Measurements from ENCODE around the gene NEGR1. TPM values are rescaled to one million over a fixed set of nuclear protein-coding genes. Genes with fewer than 3 reads are reported as not detected.
A peak's percentile ranks its signal among the peaks of the same experiment; 100 is the strongest.

The NEGR1 gene
- total RNA-seq, 1 donor from 2014 or later: 8.6 TPM

DNA sequence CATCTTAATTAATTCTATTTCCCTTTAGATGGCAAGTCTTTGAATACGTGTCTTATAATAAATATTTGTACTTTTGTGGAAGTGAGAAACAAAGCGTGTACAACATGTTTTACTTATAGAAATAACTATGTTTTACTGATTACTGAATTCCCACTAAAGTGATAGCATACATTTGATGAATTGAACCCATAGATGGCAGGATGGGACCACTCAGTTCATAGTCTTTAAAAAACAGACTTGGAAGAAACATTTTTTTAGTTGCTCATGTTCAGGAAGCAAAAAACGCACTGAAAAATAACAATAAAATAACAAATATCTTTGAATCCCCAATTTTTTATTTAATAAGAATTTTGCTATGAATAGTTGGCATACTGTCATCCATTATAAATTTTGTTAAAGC is 694.4 kb downstream of the NEGR1 start:
- H3K9ac ChIP-seq (ENCODE audit: low read length): no peak overlapping the region
- TF ChIP-seq, protein P1, sequence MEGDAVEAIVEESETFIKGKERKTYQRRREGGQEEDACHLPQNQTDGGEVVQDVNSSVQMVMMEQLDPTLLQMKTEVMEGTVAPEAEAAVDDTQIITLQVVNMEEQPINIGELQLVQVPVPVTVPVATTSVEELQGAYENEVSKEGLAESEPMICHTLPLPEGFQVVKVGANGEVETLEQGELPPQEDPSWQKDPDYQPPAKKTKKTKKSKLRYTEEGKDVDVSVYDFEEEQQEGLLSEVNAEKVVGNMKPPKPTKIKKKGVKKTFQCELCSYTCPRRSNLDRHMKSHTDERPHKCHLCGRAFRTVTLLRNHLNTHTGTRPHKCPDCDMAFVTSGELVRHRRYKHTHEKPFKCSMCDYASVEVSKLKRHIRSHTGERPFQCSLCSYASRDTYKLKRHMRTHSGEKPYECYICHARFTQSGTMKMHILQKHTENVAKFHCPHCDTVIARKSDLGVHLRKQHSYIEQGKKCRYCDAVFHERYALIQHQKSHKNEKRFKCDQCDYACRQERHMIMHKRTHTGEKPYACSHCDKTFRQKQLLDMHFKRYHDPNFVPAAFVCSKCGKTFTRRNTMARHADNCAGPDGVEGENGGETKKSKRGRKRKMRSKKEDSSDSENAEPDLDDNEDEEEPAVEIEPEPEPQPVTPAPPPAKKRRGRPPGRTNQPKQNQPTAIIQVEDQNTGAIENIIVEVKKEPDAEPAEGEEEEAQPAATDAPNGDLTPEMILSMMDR (IDR thresholded peaks at IDR 0.05; ENCODE audit: insufficient read depth, low read depth, low read length): peak; percentile 31
- no peak for TF ChIP-seq EZH2 (IDR thresholded peaks at IDR 0.05; ENCODE audit: insufficient read depth, low read length)
- DNase-seq (ENCODE audit: low read depth) (peak; percentile 4), FAIRE-seq (no peak)
- H3K4me3 Mint-ChIP-seq (ENCODE audit: unreplicated experiment): no peak overlapping the region
- H3K79me2 ChIP-seq (ENCODE audit: insufficient read depth, low read length): no peaks in the 10 kb centered on the region
- no peak overlapping the region for H3K27ac Mint-ChIP-seq (ENCODE audit: unreplicated experiment)
- no peaks in the 10 kb centered on the region for H3K36me3 Mint-ChIP-seq (ENCODE audit: low read depth, unreplicated experiment)
- H3K27me3 Mint-ChIP-seq (ENCODE audit: low read depth, unreplicated experiment): no peaks in the 10 kb centered on the region
- no peaks in the 10 kb centered on the region for H3K9me3 Mint-ChIP-seq (ENCODE audit: unreplicated experiment)
- no peaks in the 10 kb centered on the region for H4K20me1 ChIP-seq (ENCODE audit: insufficient read depth, low read length)
- no peaks in the 10 kb centered on the region for H3K4me1 Mint-ChIP-seq (ENCODE audit: low read depth, unreplicated experiment)
- H3K4me2 ChIP-seq (ENCODE audit: low read length): no peak overlapping the region
- H3K27me3 ChIP-seq (ENCODE audit: insufficient read depth, low read length): no peaks in the 10 kb centered on the region
- no peaks in the 10 kb centered on the region for H3K9me3 ChIP-seq (ENCODE audit: insufficient read depth, low read depth, low read length)
- no peak overlapping the region for H3K27ac ChIP-seq (ENCODE audit: low read depth, low read length)
- no peaks in the 10 kb centered on the region for H3K36me3 ChIP-seq (ENCODE audit: insufficient read depth, low read length)
- no peak overlapping the region for H2AFZ ChIP-seq (ENCODE audit: low read depth, low read length)
- no peaks in the 10 kb centered on the region for H3K4me1 ChIP-seq (ENCODE audit: insufficient read depth, low read length)
- no peak overlapping the region for H3K4me3 ChIP-seq (ENCODE audit: insufficient read depth, low read depth, low read length)

DNA sequence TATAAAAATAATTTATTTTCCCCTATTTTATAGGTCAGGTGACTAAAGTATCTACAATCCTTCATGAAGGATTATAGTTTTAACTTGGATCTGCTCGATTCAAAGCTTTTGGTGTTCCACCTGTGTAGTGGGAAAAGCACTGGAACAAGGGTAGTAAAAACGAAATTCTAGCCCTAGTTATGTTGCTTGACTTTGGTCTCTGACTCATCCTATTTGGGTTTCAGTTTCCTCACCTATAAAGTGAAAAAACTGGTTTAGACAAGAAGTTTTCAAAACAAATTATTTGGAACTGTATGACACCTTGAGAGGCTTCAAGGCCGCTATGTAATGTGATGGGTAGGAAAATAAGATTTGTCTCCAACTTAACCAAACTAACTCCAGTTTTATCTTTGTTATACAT is 696.3 kb downstream of the NEGR1 start:
- Histone ChIP-seq H3K9ac (ENCODE audit: low read length) (no peak overlapping the region), H2AFZ (ENCODE audit: low read depth, low read length) (no peak overlapping the region), H3K4me3 (ENCODE audit: insufficient read depth, low read depth, low read length) (no peak overlapping the region), H3K27me3 (ENCODE audit: insufficient read depth, low read length) (no peaks in the 10 kb centered on the region), H3K36me3 (ENCODE audit: insufficient read depth, low read length) (no peaks in the 10 kb centered on the region), H3K4me1 (ENCODE audit: insufficient read depth, low read length) (no peaks in the 10 kb centered on the region), H3K9me3 (ENCODE audit: insufficient read depth, low read depth, low read length) (no peaks in the 10 kb centered on the region), H3K4me2 (ENCODE audit: low read length) (no peak overlapping the region), H4K20me1 (ENCODE audit: insufficient read depth, low read length) (no peaks in the 10 kb centered on the region), H3K27ac (ENCODE audit: low read depth, low read length) (no peak overlapping the region), H3K79me2 (ENCODE audit: insufficient read depth, low read length) (no peaks in the 10 kb centered on the region)
- Mint-ChIP-seq H3K36me3 (ENCODE audit: low read depth, unreplicated experiment) (no peaks in the 10 kb centered on the region), H3K4me3 (ENCODE audit: unreplicated experiment) (no peak overlapping the region), H3K27ac (ENCODE audit: unreplicated experiment) (no peak overlapping the region), H3K4me1 (ENCODE audit: low read depth, unreplicated experiment) (no peaks in the 10 kb centered on the region), H3K9me3 (ENCODE audit: unreplicated experiment) (no peaks in the 10 kb centered on the region), H3K27me3 (ENCODE audit: low read depth, unreplicated experiment) (no peaks in the 10 kb centered on the region)
- TF ChIP-seq, protein P1 (IDR thresholded peaks at IDR 0.05; ENCODE audit: insufficient read depth, low read depth, low read length): no peak
- no peak for TF ChIP-seq EZH2 (IDR thresholded peaks at IDR 0.05; ENCODE audit: insufficient read depth, low read length)
- FAIRE-seq: no peak
- DNase-seq (ENCODE audit: low read depth): no peak

DNA sequence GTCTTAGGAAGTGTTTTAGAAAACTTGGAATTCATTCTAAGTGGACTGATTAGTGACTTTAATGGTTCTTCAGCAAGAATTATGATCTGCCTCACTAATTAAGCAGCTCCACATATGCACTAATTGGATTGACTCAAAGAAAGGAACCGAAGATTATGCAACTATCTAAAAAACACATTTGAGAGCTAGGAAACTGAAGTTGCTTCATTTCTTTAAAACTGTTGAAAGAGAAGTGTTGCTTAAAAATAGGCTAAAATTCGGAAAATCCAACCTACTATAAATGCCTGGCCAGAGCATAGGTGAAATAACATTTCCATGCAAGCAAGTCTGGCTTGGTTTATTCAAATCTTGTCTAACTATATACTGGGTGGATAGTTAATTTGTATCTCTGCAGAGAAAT is 698.6 kb downstream of the NEGR1 start:
- H3K27ac ChIP-seq (ENCODE audit: low read depth, low read length): no peak overlapping the region
- no peaks in the 10 kb centered on the region for H3K9me3 ChIP-seq (ENCODE audit: insufficient read depth, low read depth, low read length)
- no peak for DNase-seq (ENCODE audit: low read depth)
- no peak overlapping the region for H3K4me3 Mint-ChIP-seq (ENCODE audit: unreplicated experiment)
- no peaks in the 10 kb centered on the region for H3K27me3 ChIP-seq (ENCODE audit: insufficient read depth, low read length)
- H3K27ac Mint-ChIP-seq (ENCODE audit: unreplicated experiment): no peak overlapping the region
- no peak for TF ChIP-seq EZH2 (IDR thresholded peaks at IDR 0.05; ENCODE audit: insufficient read depth, low read length)
- FAIRE-seq: no peak
- no peaks in the 10 kb centered on the region for H3K79me2 ChIP-seq (ENCODE audit: insufficient read depth, low read length)
- no peak overlapping the region for H3K4me2 ChIP-seq (ENCODE audit: low read length)
- H3K4me3 ChIP-seq (ENCODE audit: insufficient read depth, low read depth, low read length): no peak overlapping the region
- no peak overlapping the region for H2AFZ ChIP-seq (ENCODE audit: low read depth, low read length)
- H3K27me3 Mint-ChIP-seq (ENCODE audit: low read depth, unreplicated experiment): no peaks in the 10 kb centered on the region
- H3K4me1 Mint-ChIP-seq (ENCODE audit: low read depth, unreplicated experiment): no peaks in the 10 kb centered on the region
- no peaks in the 10 kb centered on the region for H3K4me1 ChIP-seq (ENCODE audit: insufficient read depth, low read length)
- H3K9me3 Mint-ChIP-seq (ENCODE audit: unreplicated experiment): no peaks in the 10 kb centered on the region
- H3K36me3 Mint-ChIP-seq (ENCODE audit: low read depth, unreplicated experiment): no peaks in the 10 kb centered on the region
- H3K36me3 ChIP-seq (ENCODE audit: insufficient read depth, low read length): no peaks in the 10 kb centered on the region
- H4K20me1 ChIP-seq (ENCODE audit: insufficient read depth, low read length): no peaks in the 10 kb centered on the region
- no peak overlapping the region for H3K9ac ChIP-seq (ENCODE audit: low read length)
